ENCODE data around the gene HSPB2. TPM values are rescaled to one million over a fixed set of nuclear protein-coding genes. Genes with fewer than 3 reads are reported as not detected.
"Not testable (repeated sequence)": the region's sequence is repeated elsewhere in the genome, so short reads cannot be mapped to it uniquely, and the experiment has no call there.

Gene HSPB2
- total RNA-seq, 1 donor from 2014 or later = not detected

DNA sequence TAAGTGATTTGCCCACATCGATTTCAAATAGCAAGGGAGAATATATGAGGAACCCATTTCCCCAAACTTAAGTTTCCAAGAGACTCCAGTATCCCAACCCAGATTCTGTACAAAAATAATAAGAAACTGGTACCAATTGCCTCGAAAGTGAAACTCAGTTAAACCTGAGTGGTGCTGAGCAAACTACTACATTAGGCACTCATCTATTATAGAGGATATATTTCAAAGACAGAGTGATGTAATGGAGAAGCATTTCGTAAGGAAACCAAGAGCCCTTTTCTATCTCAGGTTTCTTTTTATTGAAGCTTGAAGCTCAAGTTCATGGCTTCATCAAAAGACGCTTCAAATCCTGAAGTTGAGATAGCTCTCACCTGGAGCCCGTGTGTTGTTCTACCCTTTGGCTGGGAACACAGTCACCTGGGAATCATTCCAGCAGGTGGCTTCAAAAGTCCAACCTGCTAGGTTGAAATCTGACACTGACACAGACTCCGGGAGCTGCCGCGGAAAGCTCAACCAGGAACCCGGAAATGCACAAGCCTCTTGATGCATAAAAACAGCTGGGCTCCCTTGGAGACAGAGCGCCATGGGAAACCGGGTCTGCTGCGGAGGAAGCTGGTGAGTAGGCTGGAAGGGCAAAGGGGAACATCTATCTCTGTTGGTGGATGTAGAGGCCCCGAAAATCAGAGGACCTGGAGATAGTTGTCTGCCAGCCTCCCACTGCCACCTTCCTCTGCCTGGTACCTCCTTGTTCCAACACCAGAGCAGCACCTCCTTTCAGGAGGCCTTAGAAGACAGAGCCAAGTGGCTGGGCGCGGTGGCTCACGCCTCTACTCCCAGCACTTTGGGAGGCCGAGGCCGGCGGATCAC, 6.1 kb downstream of the HSPB2 start, which contains the start of gene C11orf52:
TSS of gene C11orf52 (plus strand) at position 524 of the 867 bp plus-strand sequence. CDS start at position 584, 60 bp downstream.
- H3K4me1 Mint-ChIP-seq (ENCODE audit: low read depth) = peaks cover 2% of the 10 kb centered on the region
- intact Hi-C loops (cut with micrococcal nuclease) = no loop called here
- DNase-seq (ENCODE audit: low spot score) = no peak
- no peak within 1 kb of the TSS for H3K4me3 Mint-ChIP-seq (ENCODE audit: low read depth)
- H3K27me3 Mint-ChIP-seq (ENCODE audit: low read depth) = peaks cover 30% of the 10 kb centered on the region
- H3K9me3 Mint-ChIP-seq = no peaks in the 10 kb centered on the region
- H3K27ac Mint-ChIP-seq = no peak within 1 kb of the TSS
- H3K36me3 Mint-ChIP-seq (ENCODE audit: low read depth) = no peaks in the 10 kb centered on the region

DNA sequence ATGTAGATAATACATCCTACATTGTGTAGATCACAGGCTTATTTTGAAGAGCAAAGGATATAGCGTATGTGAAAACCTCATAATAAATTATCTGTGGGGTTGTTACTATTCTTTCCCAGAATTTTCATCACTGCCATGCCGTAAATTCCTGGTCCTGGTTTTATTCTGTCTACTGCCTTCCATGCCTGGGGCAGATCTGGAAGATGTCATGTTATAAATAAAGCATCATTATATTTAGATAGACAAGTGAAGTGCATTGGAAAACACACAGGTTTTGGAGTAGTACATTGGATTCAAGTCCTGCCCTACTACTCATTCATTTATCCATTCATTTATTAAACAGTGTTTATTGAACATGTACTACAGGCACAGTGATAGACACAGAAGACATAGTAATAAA, 8.4 kb downstream of the HSPB2 start:
- Mint-ChIP-seq H3K36me3 (ENCODE audit: low read depth) (no peaks in the 10 kb centered on the region), H3K9me3 (no peaks in the 10 kb centered on the region), H3K27me3 (ENCODE audit: low read depth) (peaks cover 27% of the 10 kb centered on the region), H3K4me3 (ENCODE audit: low read depth) (no peak overlapping the region), H3K27ac (no peak overlapping the region), H3K4me1 (ENCODE audit: low read depth) (peaks cover 6% of the 10 kb centered on the region)
- no peak for DNase-seq (ENCODE audit: low spot score)
- intact Hi-C loops (cut with micrococcal nuclease) = no loop called here

DNA sequence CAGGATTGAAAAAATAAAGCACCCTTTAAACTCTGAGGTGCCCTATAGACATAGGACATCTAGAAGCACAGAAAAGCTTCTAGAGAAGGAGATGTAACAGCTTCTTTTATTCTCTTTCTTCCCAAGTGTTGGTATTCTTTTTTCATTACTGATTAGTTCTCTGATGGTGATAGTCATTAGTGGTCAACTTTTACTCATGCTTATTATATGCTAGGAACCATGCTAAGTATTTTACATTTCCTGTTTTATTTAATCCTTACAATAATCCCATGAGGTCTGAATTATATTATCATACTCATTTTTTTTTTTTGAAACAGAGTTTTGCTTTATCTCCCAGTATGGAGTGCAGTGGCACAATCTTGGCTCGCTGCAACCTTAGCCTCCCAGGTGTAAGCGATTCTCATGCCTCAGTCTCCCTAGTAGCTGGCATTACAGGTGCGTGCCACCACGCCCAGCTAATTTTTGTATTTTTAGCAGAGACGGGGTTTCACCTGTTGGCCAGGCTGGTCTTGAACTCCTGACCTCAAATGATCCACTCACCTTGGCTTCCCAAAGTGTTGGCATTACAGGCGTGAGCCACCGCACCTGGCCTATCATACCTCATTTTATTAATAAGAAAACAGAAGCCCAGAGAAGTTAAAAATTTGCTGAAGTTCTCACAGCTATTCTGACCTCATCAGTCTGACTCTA, 9.2 kb downstream of the HSPB2 start:
- intact Hi-C loops (cut with micrococcal nuclease) = no loop called here
- Mint-ChIP-seq H3K36me3 (ENCODE audit: low read depth) (no peaks in the 10 kb centered on the region), H3K9me3 (no peaks in the 10 kb centered on the region), H3K27me3 (ENCODE audit: low read depth) (peaks cover 20% of the 10 kb centered on the region), H3K4me3 (ENCODE audit: low read depth) (no peak overlapping the region), H3K27ac (no peak overlapping the region), H3K4me1 (ENCODE audit: low read depth) (peaks cover 12% of the 10 kb centered on the region)
- no peak for DNase-seq (ENCODE audit: low spot score)

DNA sequence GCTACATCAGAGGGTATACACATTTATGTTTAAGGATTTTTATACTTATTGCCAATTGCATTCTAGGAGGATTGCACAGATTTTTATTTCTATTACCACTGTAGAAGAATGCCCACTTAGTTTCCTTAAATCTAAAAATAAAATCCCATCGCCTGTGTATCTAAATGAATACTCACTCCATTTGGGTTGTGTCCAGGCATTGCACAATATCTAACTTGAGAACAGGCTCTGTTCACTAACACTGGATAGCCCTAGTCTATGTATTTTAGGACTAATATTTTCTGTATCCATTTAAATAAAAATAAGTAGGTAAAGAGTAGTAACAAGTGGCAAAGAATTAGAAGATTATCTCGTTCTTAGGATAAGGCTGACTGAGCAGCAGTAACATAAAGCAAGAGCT, 10.3 kb downstream of the HSPB2 start:
- H3K36me3 Mint-ChIP-seq (ENCODE audit: low read depth) = no peaks in the 10 kb centered on the region
- H3K27ac Mint-ChIP-seq = no peak overlapping the region
- intact Hi-C loops (cut with micrococcal nuclease) = no loop called here
- no peak overlapping the region for H3K4me3 Mint-ChIP-seq (ENCODE audit: low read depth)
- H3K27me3 Mint-ChIP-seq (ENCODE audit: low read depth) = peaks cover 14% of the 10 kb centered on the region
- peaks cover 16% of the 10 kb centered on the region for H3K4me1 Mint-ChIP-seq (ENCODE audit: low read depth)
- DNase-seq (ENCODE audit: low spot score) = no peak
- no peaks in the 10 kb centered on the region for H3K9me3 Mint-ChIP-seq

DNA sequence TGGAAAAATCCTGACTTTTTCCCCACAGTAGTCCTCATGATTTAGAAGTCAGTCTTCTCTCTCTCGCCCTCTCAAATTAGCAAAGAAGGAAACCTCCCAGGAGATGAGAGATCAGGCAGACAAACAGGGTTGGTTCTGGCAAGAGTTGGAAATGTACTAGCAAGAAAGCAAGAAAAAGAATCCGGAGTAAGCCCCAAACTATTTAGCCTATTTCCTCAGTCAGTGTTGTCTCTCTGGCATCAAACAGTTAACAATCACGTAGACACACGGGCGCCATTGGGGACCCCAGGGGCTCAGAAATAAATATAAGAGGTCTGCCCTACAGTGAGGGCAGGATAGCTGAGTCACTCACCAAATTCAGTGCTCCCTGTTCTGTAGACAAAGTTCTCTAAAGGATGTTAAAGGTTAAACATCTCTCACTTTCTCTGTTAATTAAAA, 10.8 kb downstream of the HSPB2 start:
- no peak for DNase-seq (ENCODE audit: low spot score)
- peaks cover 14% of the 10 kb centered on the region for H3K27me3 Mint-ChIP-seq (ENCODE audit: low read depth)
- H3K4me3 Mint-ChIP-seq (ENCODE audit: low read depth) = no peak overlapping the region
- intact Hi-C loops (cut with micrococcal nuclease) = no loop called here
- peaks cover 16% of the 10 kb centered on the region for H3K4me1 Mint-ChIP-seq (ENCODE audit: low read depth)
- H3K9me3 Mint-ChIP-seq = no peaks in the 10 kb centered on the region
- H3K36me3 Mint-ChIP-seq (ENCODE audit: low read depth) = no peaks in the 10 kb centered on the region
- H3K27ac Mint-ChIP-seq = no peak overlapping the region

- H3K27me3 Mint-ChIP-seq (ENCODE audit: low read depth) = peaks cover 14% of the 10 kb centered on the region
- H3K4me1 Mint-ChIP-seq (ENCODE audit: low read depth) = peaks cover 16% of the 10 kb centered on the region
- no peak overlapping the region for H3K4me3 Mint-ChIP-seq (ENCODE audit: low read depth)
- no peaks in the 10 kb centered on the region for H3K9me3 Mint-ChIP-seq
- H3K36me3 Mint-ChIP-seq (ENCODE audit: low read depth) = no peaks in the 10 kb centered on the region
- no peak overlapping the region for H3K27ac Mint-ChIP-seq
- DNase-seq (ENCODE audit: low spot score) = no peak
- intact Hi-C loops (cut with micrococcal nuclease) = no loop called here
These were observed 11.4 kb downstream of the HSPB2 start for GRCh38 chr11:111923951-111924350.

- intact Hi-C loops (cut with micrococcal nuclease) = loop anchor here (1.0 to 2.0 kb wide), 3 partner anchors 47 to 301 kb away; partner anchors contain the start of genes ALG9, CFAP68, FDXACB1 and PTS
- H3K27me3 Mint-ChIP-seq (ENCODE audit: low read depth) = peaks cover 9% of the 10 kb centered on the region
These were observed 13.4 kb downstream of the HSPB2 start for GRCh38 chr11:111925953-111926352.

GRCh38 chr11:111926505-111927391, 14.2 kb downstream of the HSPB2 start:
- peak overlapping the region; percentile 82 for H3K4me3 Mint-ChIP-seq (ENCODE audit: low read depth)
- H3K4me1 Mint-ChIP-seq (ENCODE audit: low read depth) = peaks cover 19% of the 10 kb centered on the region
- H3K9me3 Mint-ChIP-seq = no peaks in the 10 kb centered on the region
- H3K27ac Mint-ChIP-seq = peak overlapping the region; percentile 88
- intact Hi-C loops (cut with micrococcal nuclease) = loop anchor here (1.0 to 2.0 kb wide), 4 partner anchors 47 to 324 kb away; partner anchors contain the start of genes ALG9, CFAP68, FDXACB1 and PTS
- DNase-seq (ENCODE audit: low spot score) = peak; percentile 94
- peaks cover 3% of the 10 kb centered on the region for H3K27me3 Mint-ChIP-seq (ENCODE audit: low read depth)
- no peaks in the 10 kb centered on the region for H3K36me3 Mint-ChIP-seq (ENCODE audit: low read depth)

More at GRCh38 chr11:111925953-111926352, 13.4 kb downstream of the HSPB2 start:
- DNase-seq (ENCODE audit: low spot score) = no peak
- H3K9me3 Mint-ChIP-seq = no peaks in the 10 kb centered on the region
- H3K4me1 Mint-ChIP-seq (ENCODE audit: low read depth) = peaks cover 16% of the 10 kb centered on the region
- peak overlapping the region; percentile 88 for H3K27ac Mint-ChIP-seq
- peak overlapping the region; percentile 82 for H3K4me3 Mint-ChIP-seq (ENCODE audit: low read depth)
- H3K36me3 Mint-ChIP-seq (ENCODE audit: low read depth) = no peaks in the 10 kb centered on the region

DNA sequence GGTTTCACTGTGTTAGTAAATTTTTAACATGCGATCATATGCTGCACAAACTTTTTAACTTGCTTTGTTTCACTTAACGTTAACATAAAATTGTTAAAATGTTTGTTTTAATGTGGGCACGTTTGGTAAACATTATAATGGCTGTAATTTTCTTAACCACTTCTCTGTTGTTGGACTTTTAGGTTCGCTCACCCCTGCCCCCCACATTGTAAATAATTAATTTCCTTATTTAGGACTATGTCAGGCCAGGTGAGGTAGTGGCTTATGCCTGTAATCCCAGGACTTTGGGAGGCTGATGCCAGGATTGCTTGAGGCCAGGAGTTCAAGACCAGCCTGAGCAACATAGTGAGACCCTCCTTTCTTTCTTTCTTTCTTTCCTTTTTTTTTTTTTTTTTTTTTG, 17.9 kb downstream of the HSPB2 start:
- no peak for DNase-seq (ENCODE audit: low spot score)
- Mint-ChIP-seq H3K27me3 (ENCODE audit: low read depth) (no peaks in the 10 kb centered on the region), H3K9me3 (no peaks in the 10 kb centered on the region), H3K4me1 (ENCODE audit: low read depth) (peaks cover 35% of the 10 kb centered on the region), H3K36me3 (ENCODE audit: low read depth) (no peaks in the 10 kb centered on the region), H3K27ac (no peak overlapping the region), H3K4me3 (ENCODE audit: low read depth) (no peak overlapping the region)
- intact Hi-C loops (cut with micrococcal nuclease) = loop anchor here (5.0 to 10.0 kb wide), 3 partner anchors 142 to 354 kb away; partner anchors contain the start of genes BCO2, NKAPD1 and PIH1D2

DNA sequence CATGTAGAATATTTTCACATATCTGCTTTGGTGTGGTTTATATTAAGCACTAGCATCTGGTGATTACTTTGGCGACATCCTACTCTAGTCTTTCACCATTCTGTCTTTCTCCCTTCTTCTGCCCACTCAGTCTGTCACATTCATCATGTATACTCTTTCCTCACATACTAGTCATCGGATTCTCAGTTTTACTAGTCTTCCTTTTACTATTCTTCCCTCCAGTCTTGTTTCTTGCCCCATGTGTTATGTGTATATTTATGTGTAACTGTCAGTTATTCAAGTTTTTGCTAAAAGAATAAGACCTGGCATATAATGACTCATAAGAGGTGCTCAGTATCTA, 20.0 kb downstream of the HSPB2 start:
- Mint-ChIP-seq H3K27ac (peak overlapping the region; percentile 58), H3K4me1 (ENCODE audit: low read depth) (peaks cover 35% of the 10 kb centered on the region)
- intact Hi-C loops (cut with micrococcal nuclease) = loop anchor here (1.0 to 10.0 kb wide), 6 partner anchors 12 to 352 kb away; partner anchors contain the start of genes BCO2, DLAT, NKAPD1 and PIH1D2

GRCh38 chr11:111933176-111933575, 20.6 kb downstream of the HSPB2 start:
- not testable (repeated sequence) for H3K27ac Mint-ChIP-seq; H3K36me3 Mint-ChIP-seq (ENCODE audit: low read depth); H3K4me3 Mint-ChIP-seq (ENCODE audit: low read depth); DNase-seq (ENCODE audit: low spot score); H3K9me3 Mint-ChIP-seq; H3K27me3 Mint-ChIP-seq (ENCODE audit: low read depth)
- peaks cover 39% of the 10 kb centered on the region for H3K4me1 Mint-ChIP-seq (ENCODE audit: low read depth)
- intact Hi-C loops (cut with micrococcal nuclease) = loop anchor here (5.0 to 10.0 kb wide), 3 partner anchors 139 to 352 kb away; partner anchors contain the start of genes BCO2, NKAPD1 and PIH1D2

More for the DNA sequence above, 20.0 kb downstream of the HSPB2 start:
- peak overlapping the region; percentile 3 for H3K4me3 Mint-ChIP-seq (ENCODE audit: low read depth)
- H3K9me3 Mint-ChIP-seq = no peaks in the 10 kb centered on the region
- DNase-seq (ENCODE audit: low spot score) = no peak
- H3K27me3 Mint-ChIP-seq (ENCODE audit: low read depth) = no peaks in the 10 kb centered on the region
- no peaks in the 10 kb centered on the region for H3K36me3 Mint-ChIP-seq (ENCODE audit: low read depth)

DNA sequence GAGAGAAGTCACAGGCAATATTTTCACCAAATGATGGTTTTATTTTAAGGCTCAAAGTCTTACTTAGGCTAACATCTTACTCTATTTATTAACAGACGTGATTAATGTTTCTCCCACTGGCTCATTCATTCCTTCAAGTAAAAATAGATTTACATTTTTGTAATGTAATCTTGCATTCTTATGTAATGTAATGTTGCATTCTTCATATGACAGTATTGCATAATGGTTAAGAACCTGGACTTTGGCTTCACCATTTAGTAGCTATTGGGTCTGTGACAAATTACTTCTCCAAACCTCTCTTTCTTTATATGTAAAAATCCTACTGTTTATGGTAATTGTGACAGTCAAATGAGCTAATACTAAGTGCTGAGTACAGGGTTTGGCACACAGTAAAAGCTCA, 21.3 kb downstream of the HSPB2 start:
- H3K9me3 Mint-ChIP-seq = no peaks in the 10 kb centered on the region
- H3K4me1 Mint-ChIP-seq (ENCODE audit: low read depth) = peaks cover 46% of the 10 kb centered on the region
- intact Hi-C loops (cut with micrococcal nuclease) = loop anchor here (5.0 to 10.0 kb wide), 3 partner anchors 138 to 351 kb away; partner anchors contain the start of genes BCO2, NKAPD1 and PIH1D2
- no peak overlapping the region for H3K27ac Mint-ChIP-seq
- no peaks in the 10 kb centered on the region for H3K27me3 Mint-ChIP-seq (ENCODE audit: low read depth)
- no peak for DNase-seq (ENCODE audit: low spot score)
- H3K4me3 Mint-ChIP-seq (ENCODE audit: low read depth) = no peak overlapping the region
- peaks cover 5% of the 10 kb centered on the region for H3K36me3 Mint-ChIP-seq (ENCODE audit: low read depth)
